HepG2 (cell line): Measurements from ENCODE around the gene CES1. TPM values are rescaled to one million over a fixed set of nuclear protein-coding genes. Genes with fewer than 3 reads are reported as not detected.
"Not testable (repeated sequence)": the region's sequence is repeated elsewhere in the genome, so short reads cannot be mapped to it uniquely, and the experiment has no call there.

Experiments
- ATAC-seq: fragments of 200-7000 bp; cut with Tn5 transposase; 3 replicates; pipeline ENCODE4 v1.9.1; 2020; ENCODE audit warnings: mild to moderate bottlenecking, moderate library complexity
- BruUV-seq: library from RNA; stranded (reverse); fragments of 400-500 nt; replicated peaks from 2 replicates; lab custom pipeline; 2021; lab: Mats Ljungman, UMichigan
- CTCF ChIA-PET: fragments of 300-600 bp; formaldehyde crosslinking; extraction: SDS; loops from one replicate; lab custom pipeline; 2021; ENCODE audit warnings: low total read pairs, inconsistent platforms, low intra/inter-chr PET ratio; lab: Yijun Ruan, JAX
- POLR2A ChIA-PET: fragments of 350-600 bp; sonication (Branson Sonifier 250); formaldehyde crosslinking; loops from one replicate; lab custom pipeline; 2020; ENCODE audit warnings: antibody characterized with exemption, inconsistent platforms; lab: Yijun Ruan, JAX
- DNase-seq: peaks from one replicate; pipeline ENCODE4 v3.0.0-alpha.2; 2015; ENCODE audit warnings: low spot score
- FAIRE-seq: peaks from 3 replicates; lab custom pipeline; 2011; peaks lifted over from hg19 to GRCh38; lab: Jason Lieb, UNC
- H2AFZ ChIP-seq: one replicate; pipeline ENCODE4 v1.6.1; 2011; ENCODE audit warnings: low read length, inconsistent platforms
- H3K27ac ChIP-seq: fragments of 300-600 bp; 3 replicates; pipeline ENCODE4 v1.8.0; 2011; ENCODE audit warnings: mixed run types, mild to moderate bottlenecking, mixed read lengths, low read length, inconsistent platforms; ENCODE audit not compliant: insufficient read depth; ENCODE audit errors: extremely low read length
- H3K27me3 ChIP-seq, 2 experiments: fragments of 200-600 bp in 1 of 2; 2 replicates in 1 of 2; 3 replicates in 1 of 2; pipeline versions ENCODE4 v1.6.0 to v1.8.0; 2011; ENCODE audit warnings: low read length in 2 of 2, mild to moderate bottlenecking in 2 of 2, moderate library complexity in 2 of 2, inconsistent platforms in 1 of 2; ENCODE audit not compliant: insufficient read depth in 2 of 2, control insufficient read depth in 1 of 2
- H3K36me3 ChIP-seq, 2 experiments: fragments of 200-600 bp in 1 of 2; replicated peaks in 1 of 2; 2 replicates in 1 of 2; 3 replicates in 1 of 2; pipeline versions ENCODE4 v1.5.1 to v1.8.0; 2011; ENCODE audit warnings: low read length in 2 of 2, inconsistent platforms in 1 of 2; ENCODE audit not compliant: insufficient read depth in 2 of 2, control insufficient read depth in 1 of 2
- H3K4me1 ChIP-seq: 2 replicates; pipeline ENCODE4 v1.5.1; 2012; ENCODE audit warnings: low read length, inconsistent platforms; ENCODE audit not compliant: insufficient read depth
- H3K4me2 ChIP-seq: 2 replicates; pipeline ENCODE4 v1.6.0; 2011; ENCODE audit warnings: low read depth, low read length, inconsistent platforms
- H3K4me3 ChIP-seq, 3 experiments: fragments of 200-600 bp in 1 of 3; sonication (generic), shearing (Covaris generic) in 1 of 3; replicated peaks in 1 of 3; 2 replicates each; pipeline ENCODE4 v1.5.1; 2011 to 2016; ENCODE audit warnings: low read length in 3 of 3, inconsistent platforms in 2 of 3, low read depth in 2 of 3, mild to moderate bottlenecking in 2 of 3, control low read depth in 1 of 3, mixed read lengths in 1 of 3; ENCODE audit not compliant: insufficient read depth in 1 of 3
- H3K79me2 ChIP-seq: one replicate; pipeline ENCODE4 v1.6.1; 2011; ENCODE audit warnings: low read length, inconsistent platforms; ENCODE audit not compliant: insufficient read depth
- H3K9ac ChIP-seq: 2 replicates; pipeline ENCODE4 v1.6.0; 2011; ENCODE audit warnings: mild to moderate bottlenecking, low read depth, low read length, inconsistent platforms; ENCODE audit not compliant: insufficient read depth
- H3K9me3 ChIP-seq: 2 replicates; pipeline ENCODE4 v1.5.1; 2012; ENCODE audit warnings: mild to moderate bottlenecking, low read length
- H4K20me1 ChIP-seq: 2 replicates; pipeline ENCODE4 v1.6.0; 2011; ENCODE audit warnings: inconsistent platforms, mild to moderate bottlenecking, low read length, moderate library complexity; ENCODE audit not compliant: insufficient read depth
- ADNP ChIP-seq: sonication (generic); formaldehyde crosslinking; IDR thresholded peaks from 2 replicates; pipeline ENCODE4 v1.4.0; 2020; ENCODE audit warnings: missing genetic modification reagents
- ATF4 ChIP-seq, 2 experiments: fragments of 450-650 bp in 1 of 2; sonication (generic) in 1 of 2; formaldehyde crosslinking; IDR thresholded peaks; 2 replicates each; pipeline versions ENCODE4 v1.5.0 to v1.8.0; 2020 to 2022; ENCODE audit warnings: mild to moderate bottlenecking in 1 of 2, missing genetic modification reagents in 1 of 2
- ESRRA ChIP-seq: sonication (generic); formaldehyde crosslinking; IDR thresholded peaks from 2 replicates; pipeline ENCODE4 v1.5.1; 2020; ENCODE audit warnings: mild to moderate bottlenecking, low read depth, missing genetic modification reagents
- KLF9 ChIP-seq: IDR thresholded peaks from 2 replicates; pipeline ENCODE4 v1.6.1; 2016; ENCODE audit warnings: low read depth
- KMT2B ChIP-seq: IDR thresholded peaks from 2 replicates; pipeline ENCODE4 v1.6.1; 2016; ENCODE audit warnings: missing genetic modification reagents, missing compliant biosample characterization
- MAFK ChIP-seq, 2 experiments: IDR thresholded peaks in 1 of 2; conservative IDR thresholded peaks in 1 of 2; 2 replicates each; pipeline ENCODE4 v1.6.1; 2011; ENCODE audit warnings: improper control_type of control experiment in 2 of 2, low read length in 2 of 2
- PHF21A ChIP-seq: sonication (generic); formaldehyde crosslinking; IDR thresholded peaks from 2 replicates; pipeline ENCODE4 v1.5.0; 2020; ENCODE audit warnings: mild to moderate bottlenecking, missing genetic modification reagents
- ZNF496 ChIP-seq: sonication (generic); formaldehyde crosslinking; IDR thresholded peaks from 2 replicates; pipeline ENCODE4 v1.8.1; 2023; ENCODE audit warnings: mild to moderate bottlenecking, moderate library complexity, missing genetic modification reagents; ENCODE audit not compliant: insufficient replicate concordance
- WGBS: methylation state at CpG from one replicate; pipeline ENCODE4 v1.1.6; 2017; ENCODE audit warnings: low lambda C conversion rate; 5-methylcytosine and 5-hydroxymethylcytosine counted together
- in situ Hi-C: cut with HindIII; loops from 2 replicates; pipeline ENCODE4 v1.10.0; 2017; ENCODE audit warnings: low pct_unique_long_range_greater_than_20kb; ENCODE audit not compliant: extremely low pct_ligation_motif_present
- intact Hi-C: fragments of 100-400 bp; cut with micrococcal nuclease; formaldehyde crosslinking; loops from one replicate; pipeline ENCODE4 v1.10.0; 2022; ENCODE audit not compliant: unreplicated experiment
- polyA plus RNA-seq, 8 experiments: library from polyadenylated mRNA; depleted of rRNA in 3 of 8; stranded (reverse) in 7 of 8; unstranded in 1 of 8; fragments of >200 nt; fragmentation: Illumina TruSeq in 4 of 8; extraction: Trizol in 4 of 8; gene quantifications; 2 replicates each; pipeline versions ENCODE4 v1.2.1 to v1.2.3, GENCODE V29; 2011 to 2016; ENCODE audit warnings: low read depth in 4 of 8, missing spikeins in 1 of 8, mixed read lengths in 1 of 8; ENCODE audit not compliant: insufficient read depth in 1 of 8
- total RNA-seq, 5 experiments: library from RNA; depleted of rRNA; stranded (reverse); fragments of >200 nt; fragmentation: Illumina TruSeq; extraction: Trizol; gene quantifications; 2 replicates each; pipeline ENCODE4 v1.2.3, GENCODE V29; 2016; ENCODE audit warnings: low read depth in 1 of 5
- TF ChIP-seq, protein P1 (sequence below), 2 experiments: sonication (generic) in 1 of 2; formaldehyde crosslinking in 1 of 2; IDR thresholded peaks; 2 replicates each; pipeline versions ENCODE4 v1.6.1 to v1.9.0; 2014 to 2022; ENCODE audit warnings: antibody characterized with exemption in 1 of 2, borderline replicate concordance in 1 of 2, inconsistent platforms in 1 of 2, low read depth in 1 of 2, missing genetic modification reagents in 1 of 2

The CES1 gene
- total and polyA plus RNA-seq, 2 of the 13 experiments (the other 11 are each of a cell fraction or from before 2014, with no cell fraction given) = 136 to 198 TPM

- TF ChIP-seq ESRRA (CRISPR knock-in tag) = no peak
- TF ChIP-seq, all 625 proteins: peak for 32
Observed at GRCh38 chr16:55835581-55835980, 2.7 kb upstream of the CES1 start (continued).

- DNase-seq, FAIRE-seq, H3K27ac ChIP-seq, H3K79me2 ChIP-seq, ATAC-seq, POLR2A ChIA-PET, H3K27me3 ChIP-seq, H2AFZ ChIP-seq, H3K9ac ChIP-seq, H3K36me3 ChIP-seq, H4K20me1 ChIP-seq, in situ Hi-C loops, H3K4me3 ChIP-seq, H3K9me3 ChIP-seq, BruUV-seq: not testable (repeated sequence)
- 91% methylated on average over 3 of the region's 3 CpGs for WGBS
- H3K4me1 ChIP-seq = peaks cover 54% of the 10 kb centered on the region
- intact Hi-C loops = loop anchor here (5.0 kb wide), 1 partner anchor 213 kb away; no protein-coding TSS in a partner anchor
- TF ChIP-seq MAFK (conservative IDR thresholded peaks at IDR 0.05 in 1 of 2, IDR thresholded peaks at IDR 0.05 in 1 of 2; ENCODE audit: low read length in 2 of 2) = peak in 1 of 2 experiments; percentile 52; a peak in 2 of 4 replicates
- TF ChIP-seq, all 625 proteins: peak for 1; not testable (repeated sequence) for 624
- CTCF ChIA-PET = not testable (repeated sequence)
- 0 out of 2 replicates have a peak overlapping the region, but pooled peaks have one; percentile 39 for H3K4me2 ChIP-seq
Observed at GRCh38 chr16:55835173-55835572, 2.3 kb upstream of the CES1 start.

DNA sequence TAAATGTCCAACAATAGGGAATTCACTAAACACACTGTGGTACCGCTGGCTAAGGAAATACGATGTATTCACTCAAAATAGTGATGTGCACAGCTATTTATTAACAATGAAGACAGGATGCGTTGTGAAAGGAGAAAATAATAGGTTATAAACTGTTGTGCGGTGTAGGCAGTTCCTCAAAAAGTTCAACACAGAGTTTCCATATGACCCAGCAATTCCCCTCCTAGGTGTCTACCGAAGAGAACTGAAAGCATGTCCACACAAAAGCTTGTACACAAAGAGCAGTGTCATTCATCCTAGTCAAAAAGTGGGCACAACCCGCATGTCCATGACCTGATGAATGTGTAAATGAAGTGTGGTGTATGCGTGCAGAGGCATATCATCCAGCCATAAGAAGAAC lies 1.2 kb upstream of the CES1 start:
- no peak for FAIRE-seq
- H2AFZ ChIP-seq = no peak overlapping the region
- in situ Hi-C loops = loop anchor here (5.0 kb wide), 1 partner anchor 72 kb away; no protein-coding TSS in a partner anchor
- H4K20me1 ChIP-seq = no peaks in the 10 kb centered on the region
- no peaks in the 10 kb centered on the region for H3K36me3 ChIP-seq
- no peak overlapping the region for H3K27ac ChIP-seq
- intact Hi-C loops = no loop called here
- H3K79me2 ChIP-seq = no peaks in the 10 kb centered on the region
- no peak for ATAC-seq
- H3K4me3 ChIP-seq = no peak overlapping the region
- no TSS peak for BruUV-seq
- WGBS = 87% methylated on average over 7 of the region's 7 CpGs
- no peak for DNase-seq
- H3K9me3 ChIP-seq = no peaks in the 10 kb centered on the region
- ChIA-PET POLR2A (no interaction called here), CTCF (no interaction called here)
- no peak overlapping the region; the same call in 1 of the 2 replicates for H3K4me2 ChIP-seq
- H3K9ac ChIP-seq = no peak overlapping the region
- H3K4me1 ChIP-seq = peaks cover 54% of the 10 kb centered on the region
- no peaks in the 10 kb centered on the region for H3K27me3 ChIP-seq
- TF ChIP-seq ADNP (CRISPR knock-in tag) (no peak), KLF9 (CRISPR knock-in tag) (no peak), ATF4 (CRISPR knock-in tag; IDR thresholded peaks at IDR 0.05) (no peak), KMT2B (CRISPR knock-in tag) (no peak), ZNF496 (CRISPR knock-in tag) (no peak), PHF21A (CRISPR knock-in tag) (no peak)
- TF ChIP-seq, protein P1, sequence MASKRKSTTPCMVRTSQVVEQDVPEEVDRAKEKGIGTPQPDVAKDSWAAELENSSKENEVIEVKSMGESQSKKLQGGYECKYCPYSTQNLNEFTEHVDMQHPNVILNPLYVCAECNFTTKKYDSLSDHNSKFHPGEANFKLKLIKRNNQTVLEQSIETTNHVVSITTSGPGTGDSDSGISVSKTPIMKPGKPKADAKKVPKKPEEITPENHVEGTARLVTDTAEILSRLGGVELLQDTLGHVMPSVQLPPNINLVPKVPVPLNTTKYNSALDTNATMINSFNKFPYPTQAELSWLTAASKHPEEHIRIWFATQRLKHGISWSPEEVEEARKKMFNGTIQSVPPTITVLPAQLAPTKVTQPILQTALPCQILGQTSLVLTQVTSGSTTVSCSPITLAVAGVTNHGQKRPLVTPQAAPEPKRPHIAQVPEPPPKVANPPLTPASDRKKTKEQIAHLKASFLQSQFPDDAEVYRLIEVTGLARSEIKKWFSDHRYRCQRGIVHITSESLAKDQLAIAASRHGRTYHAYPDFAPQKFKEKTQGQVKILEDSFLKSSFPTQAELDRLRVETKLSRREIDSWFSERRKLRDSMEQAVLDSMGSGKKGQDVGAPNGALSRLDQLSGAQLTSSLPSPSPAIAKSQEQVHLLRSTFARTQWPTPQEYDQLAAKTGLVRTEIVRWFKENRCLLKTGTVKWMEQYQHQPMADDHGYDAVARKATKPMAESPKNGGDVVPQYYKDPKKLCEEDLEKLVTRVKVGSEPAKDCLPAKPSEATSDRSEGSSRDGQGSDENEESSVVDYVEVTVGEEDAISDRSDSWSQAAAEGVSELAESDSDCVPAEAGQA (IDR thresholded peaks at IDR 0.05; ENCODE audit: low read depth) = no peak
- TF ChIP-seq, protein P1 (CRISPR knock-in tag; IDR thresholded peaks at IDR 0.05; ENCODE audit: borderline replicate concordance) = no peak
